Liver (tissue), 3 donors: Measurements from ENCODE around the gene TRAK2.

ENCODE experiments used
- CTCF ChIP-seq: fragments of 150-350 bp; IDR thresholded peaks from 2 replicates; pipeline ENCODE4 v1.5.1; 2017; ENCODE audit warnings: improper control_type of control experiment, low read depth, low read length; ENCODE audit not compliant: missing input control
- HNF4G ChIP-seq: IDR thresholded peaks from 2 replicates; pipeline ENCODE4 v1.6.1; 2016; ENCODE audit warnings: antibody characterized with exemption
- RAD21 ChIP-seq, 2 donors: IDR thresholded peaks; 2 replicates each; pipeline ENCODE4 v1.6.1; 2016; ENCODE audit warnings: antibody characterized with exemption in 2 of 2, mild to moderate bottlenecking in 2 of 2
- REST ChIP-seq: IDR thresholded peaks from 2 replicates; pipeline ENCODE4 v1.6.1; 2016; ENCODE audit warnings: antibody characterized with exemption, mild to moderate bottlenecking
- RXRA ChIP-seq, 2 donors: IDR thresholded peaks; 2 replicates each; pipeline ENCODE4 v1.6.1; 2017 to 2018; ENCODE audit warnings: antibody characterized with exemption in 2 of 2, mild to moderate bottlenecking in 1 of 2
- donor health status: healthy.
- donor health status: healthy.

GRCh38 chr2:201377218-201377617 lies 74.0 kb downstream of the TRAK2 start:
- TF ChIP-seq CTCF (no peak), RAD21 (IDR thresholded peaks at IDR 0.05) (no peak), REST (no peak), RXRA (IDR thresholded peaks at IDR 0.05) (no peak), HNF4G (no peak)
